Mesenchymal stem cell (in vitro differentiated cells and primary cell): ENCODE results near the gene CLCA2.

Source experiments
- DNase-seq: peaks from one replicate; pipeline ENCODE4 v3.0.0-alpha.2; 2013
- H2AFZ ChIP-seq: one replicate; pipeline ENCODE4 v1.6.1; 2013; ENCODE audit warnings: low read depth, mild to moderate bottlenecking, control low read depth, inconsistent platforms, low read length, moderate library complexity
- H2AK5ac ChIP-seq: 2 replicates; pipeline ENCODE4 v1.6.1; 2013; ENCODE audit warnings: low read length, moderate library complexity, mild to moderate bottlenecking, inconsistent platforms; ENCODE audit not compliant: severe bottlenecking
- H2BK120ac ChIP-seq: one replicate; pipeline ENCODE4 v1.6.1; 2013; ENCODE audit warnings: low read depth, mild to moderate bottlenecking, inconsistent platforms, low read length, moderate library complexity
- H2BK12ac ChIP-seq, 2 experiments: one replicate each; pipeline ENCODE4 v1.6.1; 2013; ENCODE audit warnings: inconsistent platforms in 2 of 2, low read length in 2 of 2, mild to moderate bottlenecking in 2 of 2, moderate library complexity in 2 of 2, control low read depth in 1 of 2
- H2BK15ac ChIP-seq: one replicate; pipeline ENCODE4 v1.6.1; 2013; ENCODE audit warnings: mild to moderate bottlenecking, low read depth, inconsistent platforms; ENCODE audit not compliant: poor library complexity, severe bottlenecking
- H2BK5ac ChIP-seq: 2 replicates; pipeline ENCODE4 v1.6.1; 2013; ENCODE audit warnings: low read depth, mild to moderate bottlenecking, low read length, control low read depth, inconsistent platforms; ENCODE audit not compliant: poor library complexity, severe bottlenecking
- H3K14ac ChIP-seq, 2 experiments: one replicate each; pipeline ENCODE4 v1.6.1; 2013; ENCODE audit warnings: inconsistent platforms in 2 of 2, low read length in 2 of 2, control low read depth in 1 of 2, mild to moderate bottlenecking in 1 of 2, moderate library complexity in 1 of 2
- H3K18ac ChIP-seq, 2 experiments: one replicate each; pipeline ENCODE4 v1.6.1; 2013; ENCODE audit warnings: inconsistent platforms in 2 of 2, low read length in 2 of 2, control low read depth in 1 of 2, low read depth in 1 of 2, mild to moderate bottlenecking in 1 of 2
- H3K23ac ChIP-seq, 2 experiments: one replicate each; pipeline ENCODE4 v1.6.1; 2013; ENCODE audit warnings: inconsistent platforms in 2 of 2, low read length in 2 of 2, mild to moderate bottlenecking in 2 of 2, moderate library complexity in 2 of 2, control low read depth in 1 of 2
- H3K27ac ChIP-seq: 2 replicates; pipeline ENCODE4 v1.5.1; 2013; ENCODE audit warnings: mild to moderate bottlenecking, moderate library complexity, low read length, control low read depth, inconsistent platforms; ENCODE audit not compliant: poor library complexity, severe bottlenecking
- H3K27me3 ChIP-seq, 2 experiments: 2 replicates each; pipeline versions ENCODE4 v1.6.1 to v1.7.0; 2013; ENCODE audit warnings: low read length in 2 of 2, mild to moderate bottlenecking in 2 of 2, moderate library complexity in 2 of 2, control low read depth in 1 of 2, inconsistent platforms in 1 of 2; ENCODE audit not compliant: control insufficient read depth in 1 of 2, insufficient read depth in 1 of 2
- H3K36me3 ChIP-seq, 2 experiments: 2 replicates each; pipeline versions ENCODE4 v1.6.1 to v1.7.0; 2013; ENCODE audit warnings: low read length in 2 of 2, control low read depth in 1 of 2, inconsistent platforms in 1 of 2, low read depth in 1 of 2, mild to moderate bottlenecking in 1 of 2; ENCODE audit not compliant: insufficient read depth in 2 of 2, control insufficient read depth in 1 of 2
- H3K4ac ChIP-seq, 2 experiments: one replicate each; pipeline ENCODE4 v1.6.1; 2013; ENCODE audit warnings: inconsistent platforms in 2 of 2, low read length in 2 of 2, mild to moderate bottlenecking in 2 of 2, moderate library complexity in 2 of 2, control low read depth in 1 of 2, low read depth in 1 of 2
- H3K4me1 ChIP-seq: 2 replicates; pipeline ENCODE4 v1.6.1; 2013; ENCODE audit warnings: low read depth, low read length, control low read depth; ENCODE audit not compliant: control insufficient read depth, insufficient read depth
- H3K4me2 ChIP-seq: 2 replicates; pipeline ENCODE4 v1.6.1; 2013; ENCODE audit warnings: low read length, mild to moderate bottlenecking, inconsistent platforms; ENCODE audit not compliant: poor library complexity, severe bottlenecking
- H3K4me3 ChIP-seq, 2 experiments: 2 replicates each; pipeline versions ENCODE4 v1.5.1 to v1.7.0; 2013; ENCODE audit warnings: low read length in 2 of 2, mild to moderate bottlenecking in 2 of 2, control low read depth in 1 of 2, low read depth in 1 of 2; ENCODE audit not compliant: insufficient read depth in 1 of 2
- H3K79me1 ChIP-seq: replicated peaks from 2 replicates; pipeline ENCODE4 v1.6.1; 2013; ENCODE audit warnings: mild to moderate bottlenecking, control low read depth, low read length, inconsistent platforms; ENCODE audit not compliant: poor library complexity, severe bottlenecking
- H3K9ac ChIP-seq: 2 replicates; pipeline ENCODE4 v1.7.0; 2013; ENCODE audit warnings: mild to moderate bottlenecking, low read length, moderate library complexity
- H3K9me3 ChIP-seq: 2 replicates; pipeline ENCODE4 v1.7.0; 2013; ENCODE audit warnings: mild to moderate bottlenecking, low read length; ENCODE audit not compliant: control insufficient read depth
- H4K8ac ChIP-seq: one replicate; pipeline ENCODE4 v1.6.1; 2013; ENCODE audit warnings: inconsistent platforms, mild to moderate bottlenecking, low read length, moderate library complexity
- H4K91ac ChIP-seq: one replicate; pipeline ENCODE4 v1.6.1; 2013; ENCODE audit warnings: mild to moderate bottlenecking, low read length, inconsistent platforms
- WGBS: methylation state at CpG from one replicate; pipeline ENCODE4 v1.1.7; 2013; ENCODE audit warnings: mixed read lengths; 5-methylcytosine and 5-hydroxymethylcytosine counted together

Gene CLCA2

DNA sequence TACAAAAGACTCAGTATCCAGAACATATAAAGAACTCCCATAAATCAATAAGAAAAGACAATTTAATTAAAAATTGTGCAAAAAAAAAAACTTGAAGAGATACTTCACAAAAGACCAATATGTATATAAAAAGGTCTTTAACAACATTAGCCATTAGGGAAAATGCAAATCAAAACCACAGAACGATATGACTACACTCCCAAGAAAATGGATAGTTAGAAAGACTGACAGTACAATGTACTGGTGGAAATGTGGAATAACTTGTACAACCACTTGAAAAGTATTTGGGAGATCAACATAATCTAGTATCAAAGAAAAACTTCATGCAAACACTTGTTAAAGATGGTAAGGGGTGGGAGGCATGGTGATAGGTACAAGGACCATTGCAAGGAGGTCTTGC lies 40.8 kb downstream of the CLCA2 start:
- Histone ChIP-seq H2BK120ac (no peak overlapping the region), H3K18ac (no peak overlapping the region), H4K8ac (no peak overlapping the region), H3K4me3 (no peak overlapping the region), H2BK12ac (no peak overlapping the region), H3K36me3 (no peaks in the 10 kb centered on the region), H3K4me2 (no peak overlapping the region), H3K79me1 (no peaks in the 10 kb centered on the region), H3K9me3 (no peaks in the 10 kb centered on the region), H3K27ac (no peak overlapping the region), H3K14ac (no peak overlapping the region), H4K91ac (no peak overlapping the region), H3K4ac (no peak overlapping the region), H2AK5ac (no peak overlapping the region), H2AFZ (no peak overlapping the region), H3K9ac (no peak overlapping the region), H2BK15ac (no peak overlapping the region), H3K27me3 (peaks cover 0 to 6% of the 10 kb centered on the region in 2 experiments), H3K23ac (no peak overlapping the region), H2BK5ac (no peak overlapping the region), H3K4me1 (no peaks in the 10 kb centered on the region)
- DNase-seq: no peak
- no CpG with 5 or more reads among the region's 1 CpG for WGBS

DNA sequence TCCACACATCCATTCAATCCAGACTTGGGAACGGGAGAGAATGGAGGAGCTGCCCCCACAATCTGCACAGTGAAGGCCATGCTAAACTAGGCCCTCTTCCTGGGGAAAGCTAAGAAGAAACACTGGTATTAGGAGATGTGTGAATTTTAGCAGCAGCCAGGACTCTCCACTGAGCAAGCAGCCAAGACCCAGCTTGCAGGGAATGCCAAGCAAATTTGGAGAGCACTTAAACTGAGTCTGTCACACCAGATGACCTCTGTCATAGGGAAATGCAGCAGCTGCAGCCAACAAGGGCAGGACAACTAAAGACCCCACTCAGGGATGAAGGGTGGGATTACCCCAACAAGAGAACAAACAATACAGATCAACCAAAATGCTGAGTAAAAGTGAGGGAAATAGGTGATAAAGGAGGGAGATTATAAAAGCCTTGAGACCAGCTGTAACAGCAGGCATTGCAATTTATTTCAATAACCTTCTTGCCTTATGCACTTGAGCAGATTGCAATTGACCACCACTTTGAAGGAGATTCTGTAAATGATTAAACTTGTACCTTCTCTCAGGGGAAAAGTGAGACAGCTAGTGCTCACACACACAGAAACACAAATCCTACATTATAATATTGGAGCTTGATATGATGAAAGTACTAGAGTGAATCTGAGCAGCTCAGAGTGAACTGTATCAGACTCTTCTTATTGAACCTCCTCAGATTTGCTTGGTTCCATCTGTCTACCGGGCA lies 42.3 kb downstream of the CLCA2 start:
- no peak overlapping the region for H2BK12ac ChIP-seq
- H3K14ac ChIP-seq: peak overlapping the region in 1 of 2 experiments; percentile 3
- H4K91ac ChIP-seq: no peak overlapping the region
- no peak overlapping the region for H3K4me2 ChIP-seq
- no peak overlapping the region for H3K18ac ChIP-seq
- H3K9me3 ChIP-seq: no peaks in the 10 kb centered on the region
- H2BK120ac ChIP-seq: no peak overlapping the region
- no peaks in the 10 kb centered on the region for H3K36me3 ChIP-seq
- H3K27me3 ChIP-seq: peaks cover 0 to 14% of the 10 kb centered on the region in 2 experiments
- peak overlapping the region; percentile 55 for H3K9ac ChIP-seq
- H3K4me3 ChIP-seq: peak overlapping the region in 1 of 2 experiments; percentile 30
- H3K79me1 ChIP-seq: no peaks in the 10 kb centered on the region
- H2BK5ac ChIP-seq: no peak overlapping the region
- H3K23ac ChIP-seq: no peak overlapping the region
- H2BK15ac ChIP-seq: no peak overlapping the region
- DNase-seq: no peak
- no peak overlapping the region for H2AFZ ChIP-seq
- 85% methylated on average over 2 of the region's 2 CpGs for WGBS
- no peak overlapping the region for H2AK5ac ChIP-seq
- no peak overlapping the region for H4K8ac ChIP-seq
- H3K27ac ChIP-seq: no peak overlapping the region
- H3K4me1 ChIP-seq: peaks cover 2% of the 10 kb centered on the region
- no peak overlapping the region for H3K4ac ChIP-seq

DNA sequence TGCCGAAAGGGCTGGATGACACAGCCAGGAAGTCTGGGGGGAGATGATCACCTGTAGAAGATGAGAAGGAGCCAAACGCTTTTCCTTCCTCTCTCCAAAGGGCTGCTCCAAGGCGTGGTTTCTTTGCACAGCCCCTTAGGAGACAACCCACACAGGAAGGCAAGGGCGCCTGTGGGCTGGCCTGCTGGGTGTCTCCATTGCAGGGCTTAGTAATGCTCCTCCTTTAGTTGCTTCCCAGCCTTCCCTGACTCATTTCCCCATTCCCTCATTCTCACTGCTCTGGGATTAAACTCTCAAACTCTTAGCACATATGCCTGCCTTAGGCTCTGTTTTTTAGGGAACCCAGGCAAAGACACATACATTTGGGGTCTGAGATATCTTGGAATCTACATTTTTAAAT lies 43.0 kb downstream of the CLCA2 start:
- no peak overlapping the region for H3K18ac ChIP-seq
- peak overlapping the region in 1 of 2 experiments; percentile 30 for H3K4me3 ChIP-seq

DNA sequence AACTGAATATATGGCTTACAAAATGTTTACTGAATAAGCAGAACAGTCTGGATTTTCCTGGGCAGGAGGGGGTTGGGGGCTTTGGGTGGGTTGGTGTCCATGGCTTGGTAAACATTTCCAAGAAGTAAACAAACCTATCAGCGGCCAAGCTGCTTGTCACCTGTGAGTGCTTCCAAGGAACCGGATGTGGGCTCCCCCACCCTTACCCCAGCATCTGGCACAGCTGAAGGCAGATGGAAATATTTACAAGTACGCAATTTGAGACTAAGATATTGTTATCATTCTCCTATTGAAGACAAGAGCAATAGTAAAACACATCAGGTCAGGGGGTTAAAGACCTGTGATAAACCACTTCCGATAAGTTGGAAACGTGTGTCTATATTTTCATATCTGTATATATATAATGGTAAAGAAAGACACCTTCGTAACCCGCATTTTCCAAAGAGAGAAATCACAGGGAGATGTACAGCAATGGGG lies 44.6 kb downstream of the CLCA2 start, which contains the start of gene CLCA1:
CLCA1 (plus strand) TSS at position 427 of the 477 bp plus-strand sequence; CDS start at position 472, 45 bp downstream.
- Histone ChIP-seq H3K4me1 (peaks cover 2% of the 10 kb centered on the region), H4K91ac (no peak within 1 kb of the TSS), H3K36me3 (no peaks in the 10 kb centered on the region), H3K9ac (no peak within 1 kb of the TSS), H3K79me1 (no peaks in the 10 kb centered on the region), H2AFZ (no peak within 1 kb of the TSS), H3K14ac (no peak within 1 kb of the TSS), H2BK12ac (no peak within 1 kb of the TSS), H2BK120ac (no peak within 1 kb of the TSS), H2BK5ac (no peak within 1 kb of the TSS), H3K27ac (no peak within 1 kb of the TSS), H2BK15ac (no peak within 1 kb of the TSS), H3K18ac (no peak within 1 kb of the TSS), H3K4me2 (no peak within 1 kb of the TSS), H3K4ac (no peak within 1 kb of the TSS), H4K8ac (no peak within 1 kb of the TSS), H3K27me3 (peaks cover 0 to 19% of the 10 kb centered on the region in 2 experiments), H2AK5ac (no peak within 1 kb of the TSS), H3K4me3 (no peak within 1 kb of the TSS), H3K23ac (no peak within 1 kb of the TSS), H3K9me3 (no peaks in the 10 kb centered on the region)
- no peak for DNase-seq
- WGBS: 100% methylated on average over 3 of the region's 7 CpGs

More for the DNA sequence above, 43.0 kb downstream of the CLCA2 start:
- Histone ChIP-seq H3K4me1 (peaks cover 2% of the 10 kb centered on the region), H2BK5ac (no peak overlapping the region), H3K36me3 (no peaks in the 10 kb centered on the region), H2BK12ac (no peak overlapping the region), H3K4me2 (no peak overlapping the region), H4K8ac (no peak overlapping the region), H3K9ac (peak overlapping the region; percentile 55), H3K9me3 (no peaks in the 10 kb centered on the region), H3K27me3 (peaks cover 0 to 15% of the 10 kb centered on the region in 2 experiments), H3K4ac (no peak overlapping the region), H2BK15ac (no peak overlapping the region), H3K79me1 (no peaks in the 10 kb centered on the region), H3K27ac (no peak overlapping the region), H2AFZ (no peak overlapping the region), H3K14ac (no peak overlapping the region), H4K91ac (no peak overlapping the region), H3K23ac (no peak overlapping the region), H2BK120ac (no peak overlapping the region), H2AK5ac (no peak overlapping the region)
- WGBS: 81% methylated on average over 4 of the region's 4 CpGs
- DNase-seq: no peak
